ENCODE results near the gene SNN.

GRCh38 chr16:11665071-11665491 is 3.2 kb upstream of the SNN start:
- TF ChIP-seq, protein P1, sequence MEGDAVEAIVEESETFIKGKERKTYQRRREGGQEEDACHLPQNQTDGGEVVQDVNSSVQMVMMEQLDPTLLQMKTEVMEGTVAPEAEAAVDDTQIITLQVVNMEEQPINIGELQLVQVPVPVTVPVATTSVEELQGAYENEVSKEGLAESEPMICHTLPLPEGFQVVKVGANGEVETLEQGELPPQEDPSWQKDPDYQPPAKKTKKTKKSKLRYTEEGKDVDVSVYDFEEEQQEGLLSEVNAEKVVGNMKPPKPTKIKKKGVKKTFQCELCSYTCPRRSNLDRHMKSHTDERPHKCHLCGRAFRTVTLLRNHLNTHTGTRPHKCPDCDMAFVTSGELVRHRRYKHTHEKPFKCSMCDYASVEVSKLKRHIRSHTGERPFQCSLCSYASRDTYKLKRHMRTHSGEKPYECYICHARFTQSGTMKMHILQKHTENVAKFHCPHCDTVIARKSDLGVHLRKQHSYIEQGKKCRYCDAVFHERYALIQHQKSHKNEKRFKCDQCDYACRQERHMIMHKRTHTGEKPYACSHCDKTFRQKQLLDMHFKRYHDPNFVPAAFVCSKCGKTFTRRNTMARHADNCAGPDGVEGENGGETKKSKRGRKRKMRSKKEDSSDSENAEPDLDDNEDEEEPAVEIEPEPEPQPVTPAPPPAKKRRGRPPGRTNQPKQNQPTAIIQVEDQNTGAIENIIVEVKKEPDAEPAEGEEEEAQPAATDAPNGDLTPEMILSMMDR (IDR thresholded peaks at IDR 0.05; ENCODE audit: low read depth, low read length, poor library complexity, severe bottlenecking): no peak
- no peak for TF ChIP-seq EZH2phosphoT487 (IDR thresholded peaks at IDR 0.05; ENCODE audit: borderline replicate concordance, low read length)

Measured in DOHH2 (cell line).